Epidermal melanocyte (primary cell): ENCODE data around the gene SOX18.

Experiments used
- DNase-seq: peaks from one replicate; pipeline ENCODE4 v3.0.0; 2011; ENCODE audit warnings: low spot score; ENCODE audit not compliant: insufficient read length

SOX18 gene

DNA sequence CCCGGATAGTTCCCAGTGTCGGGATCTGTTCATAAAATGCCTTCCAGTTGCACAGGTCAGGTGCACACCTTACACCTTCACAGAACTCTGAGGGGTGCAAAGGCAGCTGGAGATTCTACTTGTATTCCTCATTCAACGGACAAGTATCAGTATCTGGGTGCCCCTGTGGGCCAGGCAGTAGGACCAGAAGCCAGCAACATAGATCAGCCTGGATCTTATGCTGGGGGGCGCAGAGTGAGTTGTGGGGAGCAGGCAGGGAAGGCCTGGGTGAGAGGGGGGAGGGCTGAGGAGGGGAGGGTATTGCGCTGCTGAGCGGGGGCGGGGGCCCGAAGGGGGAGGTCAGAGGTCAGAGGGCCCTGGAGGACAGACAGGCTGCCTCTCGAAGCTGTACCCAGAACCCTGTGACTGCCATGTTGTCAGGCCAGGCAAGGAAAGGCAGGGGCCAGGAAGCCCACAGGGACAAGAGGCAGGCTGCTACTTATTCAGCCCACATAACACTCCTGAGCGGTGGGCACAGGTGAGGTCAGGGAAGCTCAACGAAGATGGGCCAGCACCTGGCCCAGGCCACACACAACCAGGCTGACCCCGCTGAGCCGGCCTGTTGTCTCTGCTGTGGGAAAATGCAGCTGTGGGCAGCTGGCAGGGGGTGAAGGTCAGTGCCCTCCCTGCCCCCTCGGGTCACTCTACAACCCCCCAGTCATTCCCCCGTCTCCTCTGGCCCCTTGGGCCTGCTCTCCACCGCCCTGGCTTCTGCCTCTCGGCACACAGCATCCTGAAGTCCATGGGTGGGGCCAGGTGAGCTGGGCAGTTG is 31.6 kb upstream of the SOX18 start:
- no peak for DNase-seq

GRCh38 chr20:64080013-64080812 is 30.8 kb upstream of the SOX18 start, which contains the start of gene OPRL1:
Gene OPRL1 (plus strand): TSS chr20:64080082. CDS start chr20:64092721, 12,639 bp downstream.
- no peak for DNase-seq

- DNase-seq: peak; percentile 69
Observed at GRCh38 chr20:64079273-64080012, 30.0 kb upstream of the SOX18 start, which contains the start of gene RGS19. Gene RGS19 (minus strand): TSS chr20:64079518. CDS start chr20:64076886, 2,632 bp downstream.

- DNase-seq: no peak
Observed at GRCh38 chr20:64078934-64079272, 29.5 kb upstream of the SOX18 start.

GRCh38 chr20:64077876-64078551 is 28.6 kb upstream of the SOX18 start:
- DNase-seq: no peak

DNA sequence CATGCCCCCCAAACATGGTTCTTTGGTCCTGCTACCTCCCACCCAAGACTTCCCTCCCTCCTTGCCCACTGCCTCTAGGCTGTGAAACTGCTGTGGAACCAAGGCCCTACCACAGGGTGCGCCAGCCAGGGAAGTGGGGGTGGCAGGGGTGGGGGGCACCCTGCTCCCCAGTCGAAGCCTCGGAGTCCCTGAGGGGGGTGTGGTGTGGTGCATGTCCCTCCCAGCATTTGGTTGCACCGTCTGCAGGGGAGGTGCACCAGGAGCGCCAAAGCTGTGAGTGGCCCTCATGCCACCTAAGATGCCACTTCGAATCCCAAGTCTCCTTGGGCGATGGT is 28.1 kb upstream of the SOX18 start:
- DNase-seq: no peak

- no peak for DNase-seq
Observed at GRCh38 chr20:64077094-64077493, 27.7 kb upstream of the SOX18 start.

GRCh38 chr20:64076061-64076997 is 26.9 kb upstream of the SOX18 start:
- DNase-seq: no peak

DNA sequence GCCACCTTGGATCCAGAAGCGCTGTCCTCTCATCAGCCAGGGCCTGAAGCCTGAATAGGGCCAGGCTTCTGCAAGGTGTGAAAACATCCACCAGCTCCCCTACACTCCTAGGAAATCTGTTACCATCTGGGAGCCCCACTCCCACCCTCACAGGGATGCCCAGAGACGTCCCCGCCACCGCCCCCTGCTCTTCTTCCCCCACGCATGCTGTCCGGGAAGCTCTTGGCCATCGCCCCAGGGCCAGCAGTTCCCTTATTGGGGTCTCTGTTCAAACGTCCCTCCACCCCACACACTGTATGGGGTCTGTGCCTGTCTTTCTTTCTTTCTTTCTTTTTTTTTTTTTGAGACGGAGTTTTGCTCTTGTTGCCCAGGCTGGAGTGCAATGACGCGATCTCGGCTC is 26.1 kb upstream of the SOX18 start:
- DNase-seq: no peak

- DNase-seq: no peak
Observed at GRCh38 chr20:64074963-64075362, 25.5 kb upstream of the SOX18 start.

GRCh38 chr20:64074184-64074789 is 24.8 kb upstream of the SOX18 start:
- no peak for DNase-seq

DNA sequence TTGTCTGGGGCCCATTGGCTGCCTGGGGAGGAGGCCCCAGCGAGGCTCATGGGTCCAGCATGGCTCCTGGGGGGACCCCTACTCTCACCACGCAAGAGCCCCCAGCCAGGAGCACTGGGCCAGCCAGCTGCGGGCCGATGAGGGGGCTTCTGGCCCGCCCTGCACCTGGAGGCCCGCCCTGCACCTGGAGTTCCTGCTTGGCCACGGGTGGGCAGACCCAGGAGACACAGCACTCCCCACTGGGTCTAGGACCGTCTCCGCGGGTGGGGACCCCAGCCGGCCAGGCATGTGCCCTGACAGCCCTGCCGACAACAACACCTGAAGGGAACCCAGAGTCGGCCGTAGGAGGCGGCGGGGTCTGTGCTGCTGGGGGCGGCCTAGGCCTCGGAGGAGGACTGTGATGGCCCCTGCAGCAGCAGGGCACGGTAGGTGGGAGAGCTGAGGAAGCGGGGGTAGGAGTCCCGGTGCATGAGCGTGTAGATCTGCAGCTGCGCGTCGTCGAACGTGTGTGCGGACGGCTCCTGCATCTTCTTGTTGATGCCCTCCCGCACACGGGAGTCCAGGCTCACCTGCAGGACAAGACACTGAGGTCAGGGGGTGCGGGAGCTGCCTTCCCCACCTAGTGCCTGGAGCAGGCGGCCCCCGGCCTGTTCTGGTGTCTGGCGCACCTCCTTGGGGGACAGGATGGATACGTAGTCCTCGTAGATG is 24.2 kb upstream of the SOX18 start:
- no peak for DNase-seq

- no peak for DNase-seq
Observed at GRCh38 chr20:64072498-64073063, 23.1 kb upstream of the SOX18 start.

DNA sequence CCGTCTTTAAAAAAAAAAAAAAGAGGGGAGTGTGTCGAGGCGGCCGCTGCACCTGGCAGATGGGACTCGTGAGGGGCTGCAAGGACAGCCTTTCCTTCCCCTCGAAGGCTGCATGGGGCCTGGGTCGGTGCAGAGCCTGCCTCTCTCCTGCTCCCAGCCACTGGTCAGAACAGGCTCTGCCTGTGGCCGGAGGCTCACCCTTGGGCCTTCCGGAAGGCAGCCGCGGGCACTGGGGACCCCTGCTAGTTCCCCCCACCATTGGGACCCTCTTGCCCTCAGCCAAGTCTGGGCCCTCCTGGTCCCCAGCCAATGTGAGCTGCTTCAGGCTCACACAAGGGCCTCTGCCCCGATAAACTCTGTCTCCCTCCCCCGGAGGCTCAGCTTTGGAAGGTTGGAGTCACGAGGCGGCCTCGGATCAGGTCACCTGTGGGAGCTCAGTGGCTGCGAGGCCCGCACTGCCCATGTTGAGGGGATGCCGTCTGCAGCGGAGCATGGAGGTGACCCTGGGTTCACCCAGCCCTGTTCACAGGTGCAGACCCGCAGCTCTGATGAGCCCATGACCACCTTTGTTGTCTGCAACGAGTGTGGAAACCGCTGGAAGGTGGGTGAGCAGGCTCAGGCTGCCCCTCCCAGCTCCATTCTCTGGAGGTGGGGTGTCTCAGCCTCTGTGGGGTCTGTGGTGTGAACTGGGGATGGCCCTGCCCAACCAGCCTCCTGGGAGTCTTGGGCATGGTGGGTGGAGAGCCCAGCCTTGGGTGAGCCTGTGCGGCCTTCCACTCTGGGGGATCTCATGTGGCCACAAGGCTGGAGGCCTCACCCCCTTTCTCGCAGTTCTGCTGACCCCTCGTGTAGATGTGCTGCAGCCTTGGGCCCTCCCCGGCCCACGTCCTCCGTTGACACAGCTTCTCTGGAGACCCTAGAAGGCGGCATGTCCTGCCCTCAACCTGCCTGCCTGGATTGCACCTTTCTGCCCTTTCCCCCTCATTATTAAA is 22.2 kb upstream of the SOX18 start:
- DNase-seq: no peak

DNA sequence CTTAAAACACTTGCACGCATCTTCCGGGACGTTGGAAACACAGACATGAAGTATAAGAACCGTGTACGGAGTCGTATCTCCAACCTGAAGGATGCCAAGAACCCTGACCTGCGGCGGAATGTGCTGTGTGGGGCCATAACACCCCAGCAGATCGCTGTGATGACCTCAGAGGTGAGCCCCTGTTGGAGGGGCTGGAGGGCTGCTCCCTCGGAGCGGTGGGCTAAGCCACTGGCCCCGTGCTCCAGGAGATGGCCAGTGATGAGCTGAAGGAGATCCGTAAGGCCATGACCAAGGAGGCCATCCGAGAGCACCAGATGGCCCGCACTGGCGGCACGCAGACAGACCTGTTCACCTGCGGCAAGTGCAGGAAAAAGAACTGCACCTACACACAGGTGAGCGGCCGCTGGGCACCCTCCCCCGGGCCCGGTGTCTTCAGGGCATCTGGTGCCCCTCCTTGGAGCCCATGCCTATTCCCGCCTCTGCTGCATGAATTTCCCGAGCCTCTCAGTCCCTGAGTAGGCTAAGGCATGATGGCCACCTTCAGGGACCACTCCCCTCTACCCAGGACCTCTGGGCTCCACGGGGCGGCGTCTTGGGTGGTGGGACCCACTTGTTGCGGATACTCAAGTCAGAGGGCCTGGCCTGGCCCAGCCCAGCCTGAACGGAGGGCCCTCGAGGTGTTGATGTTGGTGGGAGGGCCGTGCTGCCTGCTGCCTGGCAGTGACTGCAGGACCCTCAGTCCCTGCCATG is 21.0 kb upstream of the SOX18 start:
- DNase-seq: no peak

DNA sequence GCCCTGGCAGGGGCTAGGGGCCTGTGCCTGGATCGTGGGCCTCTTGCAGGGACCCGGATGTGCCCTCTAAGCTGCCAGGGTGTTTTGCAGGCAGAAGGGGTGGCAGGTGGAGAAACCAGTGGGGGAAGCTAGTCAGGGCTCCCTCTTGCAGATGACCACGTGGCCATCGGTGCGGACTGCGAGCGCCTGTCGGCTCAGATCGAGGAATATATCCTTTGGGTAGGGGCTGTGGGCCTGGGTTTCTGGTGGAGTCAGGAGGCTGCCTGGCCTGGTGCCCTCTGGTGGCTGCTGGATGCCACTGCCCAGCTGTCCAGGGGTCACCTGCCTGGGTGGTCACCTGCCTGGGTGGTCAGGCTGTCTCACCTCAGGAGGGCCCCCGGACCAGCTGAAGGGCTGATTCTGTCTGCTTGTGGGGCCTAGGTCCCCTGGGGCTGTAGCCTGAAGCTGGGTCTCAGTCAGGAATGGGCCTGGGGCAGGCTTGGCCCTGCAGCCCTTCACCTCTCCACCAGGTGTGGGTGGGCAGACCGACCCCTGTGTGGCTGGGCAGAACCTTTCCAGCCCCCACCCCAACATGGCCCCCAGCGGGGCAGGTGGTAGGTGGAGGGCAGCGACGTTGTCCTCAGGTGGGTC is 20.3 kb upstream of the SOX18 start:
- peak; percentile 72 for DNase-seq
